ENCODE measurements around the gene BCAM.

GRCh38 chr19:44846455-44847143 lies 37.7 kb downstream of the BCAM start:
- TF ChIP-seq POLR2A (IDR thresholded peaks at IDR 0.05; ENCODE audit: low read depth, low read length) (no peak), TAF1 (IDR thresholded peaks at IDR 0.05; ENCODE audit: borderline replicate concordance, low read depth, low read length) (no peak)
